HFFc6 (cell line): ENCODE data around the gene ZBED1. TPM values are rescaled to one million over a fixed set of nuclear protein-coding genes. Genes with fewer than 3 reads are reported as not detected.

Source experiments
- DNase-seq: peaks from one replicate; pipeline ENCODE4 v3.0.0-alpha.2; 2018
- H3K27ac Mint-ChIP-seq: 2 replicates; pipeline ENCODE4 v1.8.0; 2020; ENCODE audit warnings: mild to moderate bottlenecking, mixed read lengths
- H3K27me3 Mint-ChIP-seq: 2 replicates; pipeline ENCODE4 v1.8.0; 2021; ENCODE audit warnings: mild to moderate bottlenecking, moderate library complexity, mixed read lengths; ENCODE audit not compliant: insufficient read depth
- H3K36me3 Mint-ChIP-seq: 2 replicates; pipeline ENCODE4 v1.8.0; 2021; ENCODE audit warnings: low read depth, mixed read lengths
- H3K4me1 Mint-ChIP-seq: 2 replicates; pipeline ENCODE4 v1.8.0; 2020; ENCODE audit warnings: low read depth, mixed read lengths
- H3K4me3 Mint-ChIP-seq: 2 replicates; pipeline ENCODE4 v1.8.0; 2020; ENCODE audit warnings: mild to moderate bottlenecking, moderate library complexity, mixed read lengths
- H3K9me3 Mint-ChIP-seq: 2 replicates; pipeline ENCODE4 v1.8.0; 2020; ENCODE audit warnings: mild to moderate bottlenecking, mixed read lengths
- CTCF ChIP-seq: fragments of 200-600 bp; sonication (generic); IDR thresholded peaks from 2 replicates; pipeline ENCODE4 v1.5.0; 2021; ENCODE audit warnings: antibody characterized with exemption, mild to moderate bottlenecking
- long read RNA-seq: library from polyadenylated mRNA; unstranded; transcript quantifications from one replicate; pipeline ENCODE4 v2.0.0, GENCODE V29; 2019
- total RNA-seq, 6 experiments: library from RNA; stranded (reverse); fragmentation: NEBNext Ultra II Directional; extraction: Animal tissue kit (Norgen Biotek cat#: 25700); gene quantifications; 2 replicates in 1 of 6; 3 replicates in 5 of 6; pipeline ENCODE4 v1.2.3, GENCODE V29; 2021

Gene ZBED1
- total RNA-seq, result 10 to 100 TPM; 24.7 to 29.6 (median 25.6) TPM
- long read RNA-seq, full-length matches to known transcripts, result 12 of 24 reads
- long read RNA-seq, partial matches to known transcripts, result 0 of 24 reads
- long read RNA-seq, other reads (novel, unspliced or antisense), result 12 of 24 reads

- peak within 1 kb of the TSS; percentile 80 for H3K27ac Mint-ChIP-seq
Observed at GRCh38 chrX:2500803-2501558, at the start of gene ZBED1, which contains the start of gene DHRSX. TSS of gene ZBED1 (minus strand) at chrX:2500976. CDS start at chrX:2490719, 10,257 bp downstream. TSS of gene DHRSX (minus strand) at chrX:2500976. CDS start at chrX:2500925, 51 bp downstream.

GRCh38 chrX:2549876-2550275 lies 49.1 kb upstream of the ZBED1 start:
- no peak for TF ChIP-seq CTCF
- Mint-ChIP-seq H3K27ac (no peak overlapping the region), H3K9me3 (0 out of 2 replicates have a peak, but pooled peaks cover 5% of the 10 kb centered on the region), H3K4me3 (no peak overlapping the region), H3K36me3 (no peaks in the 10 kb centered on the region), H3K27me3 (peaks cover 30% of the 10 kb centered on the region), H3K4me1 (peaks cover 33% of the 10 kb centered on the region)
- no peak for DNase-seq

More at GRCh38 chrX:2500803-2501558, at the start of gene ZBED1, which contains the start of gene DHRSX:
- TF ChIP-seq CTCF, result no peak
- Mint-ChIP-seq H3K4me3 (peak within 1 kb of the TSS; percentile 79), H3K4me1 (peaks cover 41% of the 10 kb centered on the region), H3K36me3 (no peaks in the 10 kb centered on the region), H3K9me3 (no peaks in the 10 kb centered on the region), H3K27me3 (peaks cover 4% of the 10 kb centered on the region; the same call in 1 of the 2 replicates)
- DNase-seq, result no peak

GRCh38 chrX:2548711-2549423 lies 48.1 kb upstream of the ZBED1 start:
- TF ChIP-seq CTCF, result no peak
- H3K4me1 Mint-ChIP-seq, result peaks cover 33% of the 10 kb centered on the region
- no peak overlapping the region for H3K27ac Mint-ChIP-seq
- no peak for DNase-seq
- peak overlapping the region; percentile 31; the same call in 1 of the 2 replicates for H3K4me3 Mint-ChIP-seq
- 0 out of 2 replicates have a peak, but pooled peaks cover 5% of the 10 kb centered on the region for H3K9me3 Mint-ChIP-seq
- H3K36me3 Mint-ChIP-seq, result no peaks in the 10 kb centered on the region
- H3K27me3 Mint-ChIP-seq, result peaks cover 35% of the 10 kb centered on the region

GRCh38 chrX:2547736-2548135 lies 47.0 kb upstream of the ZBED1 start:
- H3K4me1 Mint-ChIP-seq, result peaks cover 29% of the 10 kb centered on the region
- H3K9me3 Mint-ChIP-seq, result 0 out of 2 replicates have a peak, but pooled peaks cover 5% of the 10 kb centered on the region
- no peaks in the 10 kb centered on the region for H3K36me3 Mint-ChIP-seq
- no peak overlapping the region for H3K27ac Mint-ChIP-seq
- H3K27me3 Mint-ChIP-seq, result peaks cover 42% of the 10 kb centered on the region
- H3K4me3 Mint-ChIP-seq, result no peak overlapping the region
- DNase-seq, result no peak
- no peak for TF ChIP-seq CTCF

- DNase-seq, result no peak
- Mint-ChIP-seq H3K4me1 (peaks cover 26% of the 10 kb centered on the region), H3K4me3 (no peak overlapping the region), H3K9me3 (0 out of 2 replicates have a peak, but pooled peaks cover 5% of the 10 kb centered on the region), H3K27me3 (peaks cover 42% of the 10 kb centered on the region), H3K27ac (no peak overlapping the region), H3K36me3 (no peaks in the 10 kb centered on the region)
- no peak for TF ChIP-seq CTCF
Observed at GRCh38 chrX:2546496-2546895, 45.7 kb upstream of the ZBED1 start.
